ENCODE data around the gene SRL. TPM values are rescaled to one million over a fixed set of nuclear protein-coding genes. Genes with fewer than 3 reads are reported as not detected.

The SRL gene
- total and polyA plus RNA-seq, 2 donors (not counting 1 experiment from before 2014, with no cell fraction given), result not detected

DNA sequence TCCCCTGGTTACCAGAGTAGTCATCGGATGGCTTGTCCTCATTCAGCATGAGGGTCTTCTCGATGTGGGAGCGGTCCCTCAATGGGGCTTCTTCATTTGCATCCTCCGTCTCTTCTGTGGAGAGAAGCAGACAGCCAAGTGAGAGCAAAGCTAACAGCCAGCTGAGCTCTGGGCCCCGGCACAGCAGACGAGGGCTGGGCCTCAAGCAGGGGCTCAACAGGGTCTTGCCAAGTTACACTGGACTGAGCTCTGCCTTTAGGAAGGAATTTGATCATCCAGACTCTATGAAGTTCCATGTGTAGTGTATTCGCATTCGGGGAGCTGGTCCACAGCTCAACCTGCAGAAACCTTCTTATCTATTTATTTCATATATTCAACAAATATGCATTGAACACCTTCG, 37.4 kb downstream of the SRL start:
- no peak overlapping the region for H3K4me3 ChIP-seq (ENCODE audit: control extremely low read depth in 1 of 5, extremely low read depth in 1 of 5, insufficient read depth in 1 of 5, low read depth in 2 of 5, low read length in 4 of 5)
- Mint-ChIP-seq H3K4me3 (no peak overlapping the region), H3K9me3 (ENCODE audit: insufficient read depth) (no peaks in the 10 kb centered on the region), H3K27ac (no peak overlapping the region), H3K27me3 (peaks cover 12% of the 10 kb centered on the region), H3K4me1 (peaks cover 3% of the 10 kb centered on the region)
- POLR2A ChIA-PET, result no interaction called here
- no peaks in the 10 kb centered on the region for H3K4me1 ChIP-seq (ENCODE audit: control insufficient read depth in 2 of 2, insufficient read depth in 2 of 2, low read length in 2 of 2)
- no peaks in the 10 kb centered on the region for H3K9me3 ChIP-seq (ENCODE audit: control extremely low read depth in 1 of 3, control insufficient read depth in 2 of 3, insufficient read depth in 1 of 3, low read length in 2 of 3)
- no peak overlapping the region for H3K4me2 ChIP-seq (replicated peaks; ENCODE audit: low read depth, low read length, poor library complexity, severe bottlenecking)
- no peak overlapping the region for H3K27ac ChIP-seq (ENCODE audit: low read length in 2 of 2)
- H3K9ac ChIP-seq (ENCODE audit: low read length), result no peak overlapping the region
- intact Hi-C loops (cut with micrococcal nuclease), result loop anchor here (5.0 kb wide), 1 partner anchor 198 kb away; no protein-coding TSS in a partner anchor
- DNase-seq, result no peak
- CTCF ChIA-PET, result no interaction called here
- H4K20me1 ChIP-seq (ENCODE audit: control insufficient read depth, insufficient read depth, low read length, poor library complexity, severe bottlenecking), result no peaks in the 10 kb centered on the region
- H3K36me3 ChIP-seq (replicated peaks in 1 of 2; ENCODE audit: control extremely low read depth in 1 of 2, control insufficient read depth in 1 of 2, extremely low read depth in 1 of 2, insufficient read depth in 2 of 2, low read length in 1 of 2), result no peaks in the 10 kb centered on the region
- no peak overlapping the region for H2AFZ ChIP-seq (ENCODE audit: insufficient read depth, low read depth, low read length, poor library complexity, severe bottlenecking)
- WGBS (ENCODE audit: insufficient coverage), result 81% methylated on average over 7 of the region's 9 CpGs
- ATAC-seq (ENCODE audit: low read depth), result no peak
- peaks cover 0 to 3% (median 1%) of the 10 kb centered on the region in 4 experiments for H3K27me3 ChIP-seq (replicated peaks in 1 of 4; ENCODE audit: control extremely low read depth in 1 of 4, control insufficient read depth in 3 of 4, insufficient read depth in 4 of 4, low read length in 3 of 4)
- TF ChIP-seq, protein P1, sequence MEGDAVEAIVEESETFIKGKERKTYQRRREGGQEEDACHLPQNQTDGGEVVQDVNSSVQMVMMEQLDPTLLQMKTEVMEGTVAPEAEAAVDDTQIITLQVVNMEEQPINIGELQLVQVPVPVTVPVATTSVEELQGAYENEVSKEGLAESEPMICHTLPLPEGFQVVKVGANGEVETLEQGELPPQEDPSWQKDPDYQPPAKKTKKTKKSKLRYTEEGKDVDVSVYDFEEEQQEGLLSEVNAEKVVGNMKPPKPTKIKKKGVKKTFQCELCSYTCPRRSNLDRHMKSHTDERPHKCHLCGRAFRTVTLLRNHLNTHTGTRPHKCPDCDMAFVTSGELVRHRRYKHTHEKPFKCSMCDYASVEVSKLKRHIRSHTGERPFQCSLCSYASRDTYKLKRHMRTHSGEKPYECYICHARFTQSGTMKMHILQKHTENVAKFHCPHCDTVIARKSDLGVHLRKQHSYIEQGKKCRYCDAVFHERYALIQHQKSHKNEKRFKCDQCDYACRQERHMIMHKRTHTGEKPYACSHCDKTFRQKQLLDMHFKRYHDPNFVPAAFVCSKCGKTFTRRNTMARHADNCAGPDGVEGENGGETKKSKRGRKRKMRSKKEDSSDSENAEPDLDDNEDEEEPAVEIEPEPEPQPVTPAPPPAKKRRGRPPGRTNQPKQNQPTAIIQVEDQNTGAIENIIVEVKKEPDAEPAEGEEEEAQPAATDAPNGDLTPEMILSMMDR (IDR thresholded peaks at IDR 0.05), result no peak
- no peak for TF ChIP-seq EZH2 (IDR thresholded peaks at IDR 0.05; ENCODE audit: borderline replicate concordance, insufficient read depth, low read depth, low read length, poor library complexity, severe bottlenecking)
- H3K79me2 ChIP-seq (ENCODE audit: control insufficient read depth, insufficient read depth, low read length), result no peaks in the 10 kb centered on the region

DNA sequence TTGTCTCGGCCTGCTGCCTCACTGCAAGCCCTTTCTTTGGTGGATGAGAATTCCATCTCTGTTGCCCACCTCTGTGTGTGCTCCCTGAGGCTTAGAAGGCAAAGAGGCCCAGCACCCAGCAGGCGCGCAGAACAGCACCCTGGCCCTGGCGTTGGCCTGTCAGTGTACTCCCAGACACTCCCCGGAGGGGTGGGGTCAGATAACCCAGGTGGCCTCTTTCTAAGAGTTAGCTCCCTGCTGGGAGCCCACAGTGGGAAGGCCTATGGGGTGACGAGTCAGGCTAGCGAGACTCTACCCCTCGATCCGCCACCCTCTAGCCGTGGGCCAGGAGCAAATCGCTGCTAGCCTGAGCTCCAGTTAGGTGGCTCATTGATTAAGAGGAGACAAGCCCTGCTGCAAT, 38.1 kb downstream of the SRL start:
- Histone ChIP-seq H3K9me3 (ENCODE audit: control extremely low read depth in 1 of 3, control insufficient read depth in 2 of 3, insufficient read depth in 1 of 3, low read length in 2 of 3) (no peaks in the 10 kb centered on the region), H3K27ac (ENCODE audit: low read length in 2 of 2) (no peak overlapping the region), H3K36me3 (replicated peaks in 1 of 2; ENCODE audit: control extremely low read depth in 1 of 2, control insufficient read depth in 1 of 2, extremely low read depth in 1 of 2, insufficient read depth in 2 of 2, low read length in 1 of 2) (no peaks in the 10 kb centered on the region), H3K4me3 (ENCODE audit: control extremely low read depth in 1 of 5, extremely low read depth in 1 of 5, insufficient read depth in 1 of 5, low read depth in 2 of 5, low read length in 4 of 5) (no peak overlapping the region), H3K4me2 (replicated peaks; ENCODE audit: low read depth, low read length, poor library complexity, severe bottlenecking) (no peak overlapping the region), H3K9ac (ENCODE audit: low read length) (no peak overlapping the region), H3K79me2 (ENCODE audit: control insufficient read depth, insufficient read depth, low read length) (no peaks in the 10 kb centered on the region), H3K27me3 (replicated peaks in 1 of 4; ENCODE audit: control extremely low read depth in 1 of 4, control insufficient read depth in 3 of 4, insufficient read depth in 4 of 4, low read length in 3 of 4) (peaks cover 0 to 3% (median 1%) of the 10 kb centered on the region in 4 experiments), H2AFZ (ENCODE audit: insufficient read depth, low read depth, low read length, poor library complexity, severe bottlenecking) (no peak overlapping the region), H3K4me1 (ENCODE audit: control insufficient read depth in 2 of 2, insufficient read depth in 2 of 2, low read length in 2 of 2) (no peaks in the 10 kb centered on the region), H4K20me1 (ENCODE audit: control insufficient read depth, insufficient read depth, low read length, poor library complexity, severe bottlenecking) (no peaks in the 10 kb centered on the region)
- Mint-ChIP-seq H3K4me1 (peaks cover 3% of the 10 kb centered on the region), H3K27ac (no peak overlapping the region), H3K27me3 (peaks cover 12% of the 10 kb centered on the region), H3K4me3 (no peak overlapping the region), H3K9me3 (ENCODE audit: insufficient read depth) (no peaks in the 10 kb centered on the region)
- ATAC-seq (ENCODE audit: low read depth), result no peak
- intact Hi-C loops (cut with micrococcal nuclease), result loop anchor here (5.0 kb wide), 1 partner anchor 199 kb away; no protein-coding TSS in a partner anchor
- whole genome bisulfite sequencing (ENCODE audit: insufficient coverage), result 91% methylated on average over 11 of the region's 11 CpGs
- ChIA-PET CTCF (interaction anchor here (0.6 kb wide), 1 partner anchor 55 kb away, joined by 3 read pairs; no protein-coding TSS in a partner anchor), POLR2A (no interaction called here)
- TF ChIP-seq, protein P1 (IDR thresholded peaks at IDR 0.05), result no peak
- TF ChIP-seq EZH2 (IDR thresholded peaks at IDR 0.05; ENCODE audit: borderline replicate concordance, insufficient read depth, low read depth, low read length, poor library complexity, severe bottlenecking), result no peak
- DNase-seq, result no peak
